ENCODE results near the gene MUC5AC.

The MUC5AC gene

GRCh38 chr11:1218788-1219445, 61.2 kb downstream of the MUC5AC start:
- in situ Hi-C loops (cut with HindIII; ENCODE audit: low pct_ligation_motif_present, low sequenced_read_pairs): no loop called here
- Histone ChIP-seq H3K36me3 (replicated peaks) (no peaks in the 10 kb centered on the region), H3K27me3 (replicated peaks) (no peaks in the 10 kb centered on the region), H3K27ac (no peak overlapping the region), H3K4me3 (ENCODE audit: low read depth, low read length) (no peak overlapping the region)
- no peak for TF ChIP-seq CTCF (IDR thresholded peaks at IDR 0.05; ENCODE audit: low read depth, low read length, missing control alignments)
- no peak for DNase-seq

- TF ChIP-seq CTCF (IDR thresholded peaks at IDR 0.05; ENCODE audit: low read depth, low read length, missing control alignments): no peak
- DNase-seq: no peak
- Histone ChIP-seq H3K36me3 (replicated peaks) (no peaks in the 10 kb centered on the region), H3K27ac (no peak overlapping the region), H3K4me3 (ENCODE audit: low read depth, low read length) (no peak overlapping the region), H3K27me3 (replicated peaks) (no peaks in the 10 kb centered on the region)
- in situ Hi-C loops (cut with HindIII; ENCODE audit: low pct_ligation_motif_present, low sequenced_read_pairs): no loop called here
Measured at GRCh38 chr11:1219446-1219833, 61.7 kb downstream of the MUC5AC start.

GRCh38 chr11:1219834-1220815, 62.4 kb downstream of the MUC5AC start:
- in situ Hi-C loops (cut with HindIII; ENCODE audit: low pct_ligation_motif_present, low sequenced_read_pairs): no loop called here
- no peak for TF ChIP-seq CTCF (IDR thresholded peaks at IDR 0.05; ENCODE audit: low read depth, low read length, missing control alignments)
- H3K27me3 ChIP-seq (replicated peaks): no peaks in the 10 kb centered on the region
- no peak overlapping the region for H3K4me3 ChIP-seq (ENCODE audit: low read depth, low read length)
- no peak overlapping the region for H3K27ac ChIP-seq
- no peaks in the 10 kb centered on the region for H3K36me3 ChIP-seq (replicated peaks)
- DNase-seq: no peak

DNA sequence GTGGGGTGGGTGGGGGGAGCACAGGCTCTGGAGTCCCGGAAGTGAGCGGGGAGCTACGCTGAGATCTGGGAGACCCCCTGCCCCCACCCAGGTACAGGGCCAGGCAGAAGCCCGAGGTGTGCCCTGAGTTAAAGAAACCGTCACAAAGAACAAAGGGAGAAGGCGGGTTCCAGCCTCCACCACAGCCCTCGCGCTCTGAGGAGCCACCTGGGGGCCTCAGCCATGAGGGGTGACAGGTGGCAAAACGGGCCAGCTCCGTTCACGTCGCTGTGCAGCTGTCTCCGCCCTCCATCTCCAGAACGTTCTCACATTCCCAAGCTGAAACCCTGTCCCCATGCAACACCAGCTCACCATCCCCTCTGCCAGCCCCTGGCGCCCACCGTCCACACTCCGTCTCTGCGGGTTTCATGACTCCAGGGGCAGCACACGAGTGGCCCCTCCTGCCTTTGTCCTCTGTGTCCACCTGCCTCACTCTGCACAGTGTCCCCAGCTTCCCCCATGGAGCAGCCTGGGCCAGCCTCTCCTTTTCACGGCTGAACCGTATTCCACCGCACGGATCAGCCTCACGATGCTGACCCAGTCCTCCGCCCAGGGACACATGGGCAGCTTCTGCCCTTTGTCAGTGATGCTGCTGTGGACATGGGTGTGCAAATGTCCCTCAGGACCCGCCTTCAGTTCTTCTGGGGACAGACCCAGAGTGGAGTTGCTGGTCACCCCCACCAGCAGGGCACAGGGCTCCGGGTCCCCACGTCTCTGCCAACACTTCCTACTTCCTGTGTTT, 63.4 kb downstream of the MUC5AC start:
- TF ChIP-seq CTCF (IDR thresholded peaks at IDR 0.05; ENCODE audit: low read depth, low read length, missing control alignments): no peak
- Histone ChIP-seq H3K27me3 (replicated peaks) (no peaks in the 10 kb centered on the region), H3K36me3 (replicated peaks) (no peaks in the 10 kb centered on the region), H3K4me3 (ENCODE audit: low read depth, low read length) (no peak overlapping the region), H3K27ac (no peak overlapping the region)
- DNase-seq: no peak
- in situ Hi-C loops (cut with HindIII; ENCODE audit: low pct_ligation_motif_present, low sequenced_read_pairs): no loop called here

GRCh38 chr11:1221848-1222311, 64.1 kb downstream of the MUC5AC start:
- no peak overlapping the region for H3K4me3 ChIP-seq (ENCODE audit: low read depth, low read length)
- no peaks in the 10 kb centered on the region for H3K36me3 ChIP-seq (replicated peaks)
- H3K27ac ChIP-seq: no peak overlapping the region
- in situ Hi-C loops (cut with HindIII; ENCODE audit: low pct_ligation_motif_present, low sequenced_read_pairs): no loop called here
- no peak for TF ChIP-seq CTCF (IDR thresholded peaks at IDR 0.05; ENCODE audit: low read depth, low read length, missing control alignments)
- H3K27me3 ChIP-seq (replicated peaks): no peaks in the 10 kb centered on the region
- DNase-seq: no peak

Data from brain microvascular endothelial cell (primary cell).